T47D (cell line): ENCODE results near the gene CCDC61.

Experiments used
- DNase-seq, 2 experiments: peaks; one replicate each; pipeline versions ENCODE4 v3.0.0 to v3.0.0-alpha.2; 2011 to 2012; ENCODE audit warnings: low read depth in 1 of 2, low spot score in 1 of 2
- JUND ChIP-seq: IDR thresholded peaks from 2 replicates; pipeline ENCODE4 v1.6.1; 2012; ENCODE audit warnings: low read depth
- in situ Hi-C: cut with HindIII; loops from 2 replicates; pipeline ENCODE4 v1.10.0; 2016; ENCODE audit warnings: low sequenced_read_pairs, low pct_unique_long_range_greater_than_20kb

The CCDC61 gene

DNA sequence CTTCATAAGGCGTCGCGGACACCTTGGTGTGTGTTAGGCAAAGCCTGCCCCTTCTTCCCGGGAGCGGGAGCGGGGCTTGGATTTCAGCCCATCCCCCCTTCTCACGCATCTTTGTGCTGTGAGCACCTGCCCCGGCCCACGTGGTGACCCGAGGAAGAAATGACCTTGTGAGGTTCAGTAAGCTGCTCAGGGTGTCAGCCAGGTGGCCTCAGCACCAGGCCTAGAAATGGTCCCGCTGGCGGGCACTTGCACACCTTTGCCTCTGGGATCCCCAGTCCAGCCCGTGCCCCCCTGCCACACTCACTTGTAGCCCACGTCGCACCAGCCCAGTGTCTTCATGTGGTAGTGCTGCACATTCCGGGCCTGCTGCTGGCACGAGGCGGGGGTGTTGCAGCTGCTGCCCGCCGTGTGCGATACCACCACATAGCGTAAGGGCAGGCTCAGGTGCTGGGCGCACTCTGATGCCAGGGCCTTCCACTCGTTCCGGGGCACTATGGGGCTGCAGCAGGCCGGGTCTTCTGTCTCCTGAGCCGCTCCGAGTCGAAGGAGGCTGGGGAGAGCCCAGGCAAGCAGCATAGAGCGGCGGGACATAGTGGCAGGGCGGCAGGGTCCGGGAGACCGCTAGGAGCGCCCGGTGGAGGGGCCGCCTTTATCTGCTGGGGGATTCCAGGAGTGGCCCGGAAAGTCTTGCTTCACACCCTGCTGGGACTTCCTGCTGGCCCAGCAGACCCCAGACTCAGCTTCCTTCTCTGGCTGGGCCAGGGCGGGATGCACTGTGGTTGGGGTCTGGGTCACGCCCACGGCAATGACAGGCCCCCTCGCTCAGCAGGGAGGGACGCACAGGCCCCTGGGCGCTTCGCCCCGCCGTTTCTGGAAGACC lies 27.4 kb downstream of the CCDC61 start, which contains the start of gene PGLYRP1:
PGLYRP1 (minus strand) TSS at position 623 of the 880 bp plus-strand sequence; CDS start at position 591, 32 bp downstream.
- no peak for DNase-seq
- in situ Hi-C loops = no loop called here
- TF ChIP-seq JUND = no peak

GRCh38 chr19:46023311-46023779 lies 28.1 kb downstream of the CCDC61 start:
- no peak for DNase-seq
- TF ChIP-seq JUND = no peak
- in situ Hi-C loops = no loop called here

DNA sequence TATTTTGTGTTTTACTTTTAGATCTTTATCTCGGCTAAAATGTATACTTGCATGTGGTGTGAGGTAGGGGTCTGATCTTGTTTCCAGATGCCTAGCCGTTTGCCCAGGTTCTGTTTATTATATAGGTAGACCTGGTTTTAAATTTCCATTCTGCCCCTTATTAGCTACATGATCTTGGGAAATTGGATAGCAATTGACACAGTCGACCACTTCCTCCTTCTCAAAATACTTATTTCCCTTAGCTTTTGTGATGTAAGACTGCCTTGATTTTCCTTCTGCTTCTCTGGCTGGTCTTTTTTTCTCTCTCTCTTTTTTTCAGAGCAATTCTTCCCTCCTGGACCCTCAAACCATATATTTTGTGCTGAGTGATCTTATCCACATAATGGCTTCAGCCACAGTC lies 30.6 kb downstream of the CCDC61 start:
- no peak for TF ChIP-seq JUND
- in situ Hi-C loops = no loop called here
- no peak for DNase-seq

DNA sequence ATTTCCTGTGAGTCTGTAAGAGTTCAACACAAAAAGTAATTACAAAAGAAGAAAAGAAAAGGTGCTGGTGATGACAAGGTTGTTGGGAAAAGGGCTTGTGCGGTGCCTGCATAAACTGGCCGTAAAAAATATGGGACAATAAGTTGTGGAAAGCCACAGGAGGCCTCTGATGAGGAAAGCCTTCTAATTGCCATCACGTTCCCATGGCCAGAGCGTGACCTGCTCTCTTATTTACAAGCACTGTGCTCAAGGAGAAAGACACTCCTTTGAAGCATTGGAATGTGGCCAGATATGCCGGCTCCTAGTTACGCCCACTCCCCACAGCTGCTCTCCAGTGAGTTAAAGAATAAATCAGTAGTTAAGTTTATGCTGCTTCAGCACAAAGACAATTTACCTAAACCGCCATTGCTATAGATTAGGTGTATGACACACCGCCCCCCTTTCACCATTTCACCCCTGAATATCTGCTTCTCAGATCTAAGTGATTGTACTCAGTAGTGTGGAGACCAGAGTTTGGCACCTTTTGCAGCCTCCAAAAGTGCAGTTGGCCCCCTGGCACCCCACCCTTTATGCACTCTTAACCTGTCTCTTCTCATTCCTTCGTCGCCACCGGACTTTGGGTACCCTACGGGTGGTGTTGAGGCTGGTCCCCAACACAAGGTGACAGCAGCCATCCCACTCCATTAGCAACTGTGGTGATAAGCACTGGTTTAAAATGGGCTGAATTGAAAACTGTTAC lies 35.7 kb downstream of the CCDC61 start:
- DNase-seq = no peak
- in situ Hi-C loops = no loop called here
- no peak for TF ChIP-seq JUND

DNA sequence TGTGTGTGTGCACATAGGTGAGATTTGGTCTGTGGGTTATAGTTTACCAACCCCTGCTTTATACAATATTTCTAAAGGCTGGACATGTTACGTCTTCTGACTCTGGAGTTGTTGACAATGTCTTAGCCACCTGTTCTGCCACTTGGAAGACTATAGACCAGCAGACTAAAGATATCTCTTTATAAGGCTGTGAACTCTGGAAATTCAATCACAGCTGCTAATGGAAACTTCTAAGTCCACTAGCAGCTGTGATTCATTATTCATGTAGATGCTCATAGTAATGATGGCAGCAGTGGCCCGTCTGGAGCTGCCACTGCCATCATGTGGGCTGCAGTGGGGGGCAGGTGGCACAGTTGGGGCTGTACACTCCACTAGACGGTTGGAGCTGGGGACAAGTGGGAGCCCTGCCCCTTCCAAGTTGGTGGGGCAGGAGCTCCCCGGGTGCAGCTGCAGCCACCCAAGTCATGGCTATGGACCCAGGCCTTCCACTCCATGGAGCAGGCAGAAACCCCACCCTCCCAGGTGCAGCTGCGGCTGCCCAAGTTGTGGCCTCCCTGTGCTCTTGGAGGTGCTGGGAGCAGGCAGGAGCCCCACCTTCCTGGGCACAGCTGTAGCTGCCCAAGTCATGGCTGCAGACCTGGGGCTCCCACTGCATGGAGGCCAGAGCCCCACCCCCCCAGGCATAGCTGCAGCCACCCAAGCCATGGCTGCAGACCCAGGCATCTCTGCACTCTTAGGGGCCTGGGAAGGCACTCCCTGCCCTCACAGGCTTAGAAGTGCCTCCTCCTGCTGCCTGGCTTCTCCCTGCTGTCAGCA lies 36.7 kb downstream of the CCDC61 start:
- TF ChIP-seq JUND = no peak
- no peak for DNase-seq
- in situ Hi-C loops = no loop called here

GRCh38 chr19:46032597-46033025 lies 37.3 kb downstream of the CCDC61 start:
- in situ Hi-C loops = no loop called here
- no peak for TF ChIP-seq JUND

DNA sequence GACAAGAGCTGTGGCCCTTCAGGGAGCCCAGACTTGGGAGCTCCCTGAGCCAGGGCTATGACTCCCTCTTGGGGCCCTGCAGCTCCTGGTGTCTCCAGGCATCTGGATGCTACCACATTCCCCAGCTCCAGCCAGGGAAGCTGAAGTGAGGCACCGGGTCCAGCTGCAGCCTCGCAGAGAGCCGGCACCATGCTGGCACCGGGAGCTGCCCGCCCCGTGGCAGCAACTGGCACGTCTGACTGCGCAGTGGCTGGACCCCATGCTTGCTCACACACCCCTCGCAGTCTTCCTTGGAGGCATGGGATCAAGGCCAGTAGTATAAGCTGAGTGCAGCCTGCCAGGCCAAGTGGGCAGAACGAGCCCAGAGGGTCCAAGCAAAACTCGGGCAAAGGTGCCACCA lies 38.1 kb downstream of the CCDC61 start:
- TF ChIP-seq JUND = no peak
- in situ Hi-C loops = no loop called here

More at GRCh38 chr19:46032597-46033025, 37.3 kb downstream of the CCDC61 start:
- no peak for DNase-seq

GRCh38 chr19:46035546-46035945 lies 40.3 kb downstream of the CCDC61 start:
- no peak for TF ChIP-seq JUND
- DNase-seq = no peak
- in situ Hi-C loops = no loop called here

More for the DNA sequence above, 38.1 kb downstream of the CCDC61 start:
- DNase-seq = no peak

DNA sequence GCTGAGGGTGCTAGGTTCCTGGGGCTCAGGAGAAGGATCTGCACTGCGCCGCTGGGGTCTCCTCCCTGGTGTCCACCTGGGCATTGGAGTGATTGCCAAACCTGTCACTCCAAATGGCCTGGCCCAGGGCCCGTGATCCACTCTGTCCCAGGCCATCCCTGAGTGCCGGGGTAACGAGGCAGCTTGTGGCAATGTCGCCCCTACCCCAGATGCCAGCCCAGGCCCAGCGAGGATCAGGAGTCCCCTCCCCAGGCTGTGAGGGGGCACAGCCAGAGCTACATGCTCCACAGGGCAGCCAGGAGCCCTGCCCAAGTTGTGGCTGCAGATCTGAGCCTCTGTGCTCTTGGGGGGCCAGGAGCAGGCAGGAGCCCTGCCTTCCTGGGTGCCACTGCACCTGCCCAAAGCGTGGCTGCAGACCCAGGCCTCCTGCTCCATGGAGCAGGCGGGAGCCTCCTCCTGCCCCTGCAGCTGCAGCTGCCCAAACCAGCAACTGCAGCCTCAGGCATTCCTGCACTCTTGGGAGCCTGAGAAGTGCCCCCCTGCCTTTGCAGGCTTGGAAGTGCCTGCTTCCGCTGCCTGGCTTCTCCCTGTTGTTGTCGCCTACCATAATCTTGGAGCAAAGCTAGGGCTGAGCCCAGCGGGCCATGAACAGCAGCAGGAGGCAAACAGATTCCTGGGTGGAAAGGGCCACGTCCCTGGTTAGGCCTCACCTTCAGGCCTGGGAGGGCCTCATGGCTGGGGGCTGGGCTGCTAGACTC lies 40.9 kb downstream of the CCDC61 start:
- DNase-seq = no peak
- TF ChIP-seq JUND = no peak
- in situ Hi-C loops = no loop called here

- no peak for DNase-seq
- in situ Hi-C loops = no loop called here
- no peak for TF ChIP-seq JUND
Measured at GRCh38 chr19:46036744-46037128, 41.5 kb downstream of the CCDC61 start.

GRCh38 chr19:46040125-46040524 lies 44.9 kb downstream of the CCDC61 start:
- no peak for TF ChIP-seq JUND
- in situ Hi-C loops = no loop called here
- no peak for DNase-seq
